ENCODE data around the gene GJB6.

The GJB6 gene

GRCh38 chr13:20254076-20254475 lies 22.0 kb upstream of the GJB6 start:
- Histone ChIP-seq H3K4me3 (replicated peaks; ENCODE audit: low read depth, low read length) (no peak overlapping the region), H3K36me3 (ENCODE audit: control insufficient read depth, insufficient read depth, low read length) (no peaks in the 10 kb centered on the region), H3K27me3 (replicated peaks; ENCODE audit: control insufficient read depth, insufficient read depth, low read length) (no peaks in the 10 kb centered on the region; the same call in 1 of the 2 replicates)
- DNase-seq (ENCODE audit: extremely low read depth, insufficient read length) = no peak
- no peak for TF ChIP-seq CTCF (IDR thresholded peaks at IDR 0.05; ENCODE audit: insufficient read depth, low read length, poor library complexity, severe bottlenecking)

GRCh38 chr13:20249913-20250312 lies 17.8 kb upstream of the GJB6 start:
- no peak for DNase-seq (ENCODE audit: extremely low read depth, insufficient read length)
- Histone ChIP-seq H3K27me3 (replicated peaks; ENCODE audit: control insufficient read depth, insufficient read depth, low read length) (no peaks in the 10 kb centered on the region; the same call in 1 of the 2 replicates), H3K4me3 (replicated peaks; ENCODE audit: low read depth, low read length) (no peak overlapping the region), H3K36me3 (ENCODE audit: control insufficient read depth, insufficient read depth, low read length) (no peaks in the 10 kb centered on the region)
- TF ChIP-seq CTCF (IDR thresholded peaks at IDR 0.05; ENCODE audit: insufficient read depth, low read length, poor library complexity, severe bottlenecking) = no peak

GRCh38 chr13:20247963-20248362 lies 15.8 kb upstream of the GJB6 start:
- Histone ChIP-seq H3K27me3 (replicated peaks; ENCODE audit: control insufficient read depth, insufficient read depth, low read length) (no peaks in the 10 kb centered on the region; the same call in 1 of the 2 replicates), H3K36me3 (ENCODE audit: control insufficient read depth, insufficient read depth, low read length) (no peaks in the 10 kb centered on the region), H3K4me3 (replicated peaks; ENCODE audit: low read depth, low read length) (no peak overlapping the region)
- no peak for DNase-seq (ENCODE audit: extremely low read depth, insufficient read length)
- TF ChIP-seq CTCF (IDR thresholded peaks at IDR 0.05; ENCODE audit: insufficient read depth, low read length, poor library complexity, severe bottlenecking) = no peak

- TF ChIP-seq CTCF (IDR thresholded peaks at IDR 0.05; ENCODE audit: insufficient read depth, low read length, poor library complexity, severe bottlenecking) = no peak
- Histone ChIP-seq H3K36me3 (ENCODE audit: control insufficient read depth, insufficient read depth, low read length) (no peaks in the 10 kb centered on the region), H3K4me3 (replicated peaks; ENCODE audit: low read depth, low read length) (no peak overlapping the region), H3K27me3 (replicated peaks; ENCODE audit: control insufficient read depth, insufficient read depth, low read length) (no peaks in the 10 kb centered on the region; the same call in 1 of the 2 replicates)
- no peak for DNase-seq (ENCODE audit: extremely low read depth, insufficient read length)
Observed at GRCh38 chr13:20247403-20247802, 15.3 kb upstream of the GJB6 start.

- DNase-seq (ENCODE audit: extremely low read depth, insufficient read length) = no peak
- no peaks in the 10 kb centered on the region for H3K36me3 ChIP-seq (ENCODE audit: control insufficient read depth, insufficient read depth, low read length)
- H3K4me3 ChIP-seq (replicated peaks; ENCODE audit: low read depth, low read length) = no peak overlapping the region
- no peaks in the 10 kb centered on the region; the same call in 1 of the 2 replicates for H3K27me3 ChIP-seq (replicated peaks; ENCODE audit: control insufficient read depth, insufficient read depth, low read length)
- no peak for TF ChIP-seq CTCF (IDR thresholded peaks at IDR 0.05; ENCODE audit: insufficient read depth, low read length, poor library complexity, severe bottlenecking)
Observed at GRCh38 chr13:20241593-20241992, 9.5 kb upstream of the GJB6 start.

GRCh38 chr13:20239748-20240147 lies 7.6 kb upstream of the GJB6 start:
- no peak for TF ChIP-seq CTCF (IDR thresholded peaks at IDR 0.05; ENCODE audit: insufficient read depth, low read length, poor library complexity, severe bottlenecking)
- Histone ChIP-seq H3K4me3 (replicated peaks; ENCODE audit: low read depth, low read length) (no peak overlapping the region), H3K36me3 (ENCODE audit: control insufficient read depth, insufficient read depth, low read length) (no peaks in the 10 kb centered on the region), H3K27me3 (replicated peaks; ENCODE audit: control insufficient read depth, insufficient read depth, low read length) (no peaks in the 10 kb centered on the region; the same call in 1 of the 2 replicates)
- DNase-seq (ENCODE audit: extremely low read depth, insufficient read length) = no peak
